Keratinocyte (primary cell): ENCODE measurements around the gene RCSD1.

ENCODE experiments used
- EZH2 ChIP-seq: IDR thresholded peaks from one replicate; pipeline ENCODE4 v1.6.1; 2012; ENCODE audit warnings: inconsistent platforms, mild to moderate bottlenecking, low read length, moderate library complexity
- TF ChIP-seq, protein P1 (sequence below), 3 experiments: IDR thresholded peaks in 1 of 3; conservative IDR thresholded peaks in 1 of 3; optimal IDR thresholded peaks in 1 of 3; 2 replicates in 2 of 3; 3 replicates in 1 of 3; pipeline versions ENCODE3 to v1.5.1; 2011; ENCODE audit warnings: low read length in 3 of 3, mild to moderate bottlenecking in 3 of 3, moderate library complexity in 2 of 3, control low read depth in 1 of 3, inconsistent platforms in 1 of 3; ENCODE audit not compliant: insufficient read depth in 2 of 3; ENCODE audit errors: extremely low read depth in 1 of 3

DNA sequence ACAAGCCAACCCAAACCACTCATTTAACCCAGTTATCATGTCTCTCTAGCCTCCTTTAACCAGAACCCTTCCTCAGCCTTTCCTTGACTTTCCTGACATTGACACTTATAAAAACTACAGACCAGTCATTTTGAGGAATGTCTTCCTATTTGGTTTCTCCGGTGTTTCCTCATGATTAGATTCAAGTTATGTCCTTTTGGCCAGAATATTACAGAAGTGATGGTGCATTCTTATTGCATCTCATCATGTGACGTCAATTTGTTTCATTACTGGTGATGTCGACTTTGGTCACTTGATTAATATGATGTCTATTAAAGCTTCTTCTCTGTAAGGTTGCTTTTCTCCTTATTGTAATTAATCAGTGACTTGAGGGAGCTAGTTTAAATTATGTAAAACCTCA lies 6.1 kb upstream of the RCSD1 start:
- TF ChIP-seq EZH2: no peak
- TF ChIP-seq, protein P1, sequence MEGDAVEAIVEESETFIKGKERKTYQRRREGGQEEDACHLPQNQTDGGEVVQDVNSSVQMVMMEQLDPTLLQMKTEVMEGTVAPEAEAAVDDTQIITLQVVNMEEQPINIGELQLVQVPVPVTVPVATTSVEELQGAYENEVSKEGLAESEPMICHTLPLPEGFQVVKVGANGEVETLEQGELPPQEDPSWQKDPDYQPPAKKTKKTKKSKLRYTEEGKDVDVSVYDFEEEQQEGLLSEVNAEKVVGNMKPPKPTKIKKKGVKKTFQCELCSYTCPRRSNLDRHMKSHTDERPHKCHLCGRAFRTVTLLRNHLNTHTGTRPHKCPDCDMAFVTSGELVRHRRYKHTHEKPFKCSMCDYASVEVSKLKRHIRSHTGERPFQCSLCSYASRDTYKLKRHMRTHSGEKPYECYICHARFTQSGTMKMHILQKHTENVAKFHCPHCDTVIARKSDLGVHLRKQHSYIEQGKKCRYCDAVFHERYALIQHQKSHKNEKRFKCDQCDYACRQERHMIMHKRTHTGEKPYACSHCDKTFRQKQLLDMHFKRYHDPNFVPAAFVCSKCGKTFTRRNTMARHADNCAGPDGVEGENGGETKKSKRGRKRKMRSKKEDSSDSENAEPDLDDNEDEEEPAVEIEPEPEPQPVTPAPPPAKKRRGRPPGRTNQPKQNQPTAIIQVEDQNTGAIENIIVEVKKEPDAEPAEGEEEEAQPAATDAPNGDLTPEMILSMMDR (optimal IDR thresholded peaks at IDR 0.05 in 1 of 3, IDR thresholded peaks at IDR 0.05 in 1 of 3, conservative IDR thresholded peaks at IDR 0.05 in 1 of 3; ENCODE audit: extremely low read depth in 1 of 3, insufficient read depth in 2 of 3, low read length in 3 of 3): no peak
